ENCODE data around the gene TXNL1. TPM values are rescaled to one million over a fixed set of nuclear protein-coding genes. Genes with fewer than 3 reads are reported as not detected.
"Not testable (repeated sequence)": the region's sequence is repeated elsewhere in the genome, so short reads cannot be mapped to it uniquely, and the experiment has no call there.

TXNL1 gene
- total RNA-seq, result 46.0 and 59.1 TPM in 2 replicates

DNA sequence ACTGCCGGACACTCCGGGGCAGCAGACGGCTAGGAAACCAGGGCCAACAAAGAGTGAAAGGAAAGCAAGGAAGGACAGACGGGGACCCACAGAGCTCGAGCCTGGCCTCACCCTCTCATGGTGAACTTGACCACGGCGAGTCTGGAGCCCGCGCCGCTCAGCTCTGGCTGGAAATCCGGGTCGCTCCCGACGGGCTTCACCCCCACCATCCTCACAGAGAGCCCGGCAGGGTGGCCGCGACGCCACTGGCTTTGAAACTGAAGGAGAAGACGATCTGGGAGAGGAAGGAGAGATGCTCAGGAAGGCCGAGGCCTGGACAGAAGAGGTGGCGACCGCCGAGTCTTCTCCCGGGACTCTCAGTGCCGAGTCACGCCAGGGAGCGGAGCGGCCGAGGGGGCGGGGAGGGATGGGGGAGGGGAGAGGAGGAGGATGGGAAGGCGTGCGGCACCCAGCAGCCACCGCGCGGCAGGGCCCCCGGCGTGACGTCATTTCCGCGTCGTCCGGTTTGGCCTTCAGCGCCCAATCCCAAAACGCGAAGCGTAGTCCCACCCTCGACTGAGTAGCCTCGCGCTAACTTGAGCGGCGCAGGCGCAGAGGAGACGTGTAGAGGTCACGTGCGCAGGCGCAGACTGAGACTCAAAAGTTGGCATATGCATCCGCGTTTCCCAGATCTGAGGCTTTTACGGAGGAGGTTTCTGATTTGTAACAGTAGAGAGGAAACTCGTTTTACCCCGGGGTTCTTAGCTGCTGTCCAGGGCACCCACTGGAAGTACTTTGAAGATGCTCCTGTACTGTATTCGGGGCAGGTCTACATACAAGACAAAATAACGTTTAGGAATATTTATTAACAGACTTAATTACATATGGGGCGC is at the start of gene TXNL1:
Gene TXNL1, minus strand, starts transcription at position 361 of the 872 bp plus-strand sequence. Its CDS starts 152 bp downstream, at position 209.
- peak; percentile 94 for DNase-seq (ENCODE audit: low read depth, low spot score)

DNA sequence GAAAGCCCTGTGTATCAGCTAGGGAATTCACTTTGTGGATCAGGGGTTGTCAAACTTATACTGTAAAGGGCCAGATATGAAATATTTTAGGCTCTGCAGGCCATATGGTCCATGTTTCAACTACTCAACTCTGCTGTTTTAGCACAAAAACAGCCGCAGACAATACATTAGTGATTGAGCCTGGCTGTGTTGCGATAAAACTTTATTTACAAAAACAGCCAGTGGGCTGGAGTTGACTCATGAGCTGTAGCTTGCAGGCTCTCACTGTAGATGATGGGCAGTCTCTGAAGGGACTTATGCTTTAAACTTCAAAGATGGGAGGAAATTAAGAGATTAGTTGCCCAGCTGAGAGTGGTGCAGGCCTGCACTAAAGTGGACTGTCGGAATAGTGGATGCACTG is 45.9 kb upstream of the TXNL1 start:
- DNase-seq (ENCODE audit: low read depth, low spot score), result no peak

DNA sequence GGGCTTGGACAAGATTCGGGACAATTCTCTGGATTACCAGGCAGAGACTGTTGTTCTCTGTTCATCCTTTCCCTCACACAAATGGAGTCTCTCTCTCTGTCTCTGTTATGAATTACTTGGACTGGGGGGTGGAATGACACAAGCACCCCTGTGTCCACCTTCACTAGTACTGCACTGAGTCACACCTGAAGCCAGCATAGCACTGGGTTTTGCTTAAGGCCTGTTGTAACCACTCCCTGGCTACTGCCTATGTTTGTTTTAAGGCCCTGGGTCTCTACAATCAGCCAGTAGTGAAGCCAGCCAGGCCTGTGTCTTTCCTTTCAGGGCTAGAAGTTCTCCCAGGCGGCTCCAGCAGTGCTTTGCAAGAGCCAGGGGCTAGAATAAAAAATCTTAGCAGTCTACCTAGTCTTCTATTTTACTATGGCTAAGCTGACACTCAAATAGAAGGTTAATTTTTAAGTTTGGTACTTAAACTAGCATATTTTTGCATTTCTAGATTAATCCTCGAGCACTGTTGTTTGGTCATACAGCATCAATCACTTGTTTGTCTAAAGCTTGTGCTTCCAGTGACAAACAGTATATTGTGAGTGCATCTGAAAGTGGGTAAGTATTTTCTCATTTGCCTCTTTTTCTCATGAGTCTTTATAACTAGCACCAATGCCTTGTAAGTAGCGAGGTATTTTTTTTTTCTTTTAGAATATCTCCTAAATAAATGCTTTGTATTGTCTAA is 40.6 kb upstream of the TXNL1 start:
- no peak for DNase-seq (ENCODE audit: low read depth, low spot score)

DNA sequence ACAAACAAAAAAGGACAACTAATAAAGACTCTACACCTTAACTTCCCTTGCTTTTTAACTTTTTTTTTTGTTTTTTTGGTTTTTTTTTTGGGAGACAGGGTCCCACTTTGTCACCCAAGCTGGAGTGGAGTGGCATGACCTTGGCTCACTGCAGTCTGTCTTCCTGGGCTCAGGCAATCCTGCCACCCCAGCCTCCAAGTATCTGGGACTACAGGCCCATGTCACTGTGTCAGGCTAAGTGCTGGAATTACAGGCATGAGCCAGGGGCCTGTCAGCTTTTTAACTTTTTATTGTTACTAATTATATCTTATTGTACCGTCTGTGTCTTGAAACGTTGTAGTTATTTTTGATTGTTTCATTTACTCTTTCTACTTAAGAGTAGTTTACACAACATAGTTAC is 38.2 kb upstream of the TXNL1 start:
- no peak for DNase-seq (ENCODE audit: low read depth, low spot score)

DNA sequence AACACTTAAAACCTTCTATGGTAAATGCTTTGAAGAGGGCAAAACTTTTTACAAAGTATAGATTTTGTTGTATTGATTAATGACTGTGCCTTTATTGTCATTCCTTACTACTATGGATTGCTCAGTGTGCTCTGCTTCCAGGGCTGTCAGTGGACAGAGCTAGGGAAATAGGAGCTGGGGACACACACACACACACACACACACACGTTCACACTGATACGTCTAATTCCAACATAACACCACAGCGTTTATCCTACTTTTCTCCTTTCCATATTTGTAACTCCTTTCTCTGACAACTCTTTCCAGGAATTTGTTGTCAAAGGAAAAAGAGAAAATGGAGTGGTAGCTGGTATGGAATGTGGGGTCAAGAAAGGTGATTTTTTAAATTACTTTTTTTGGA is 34.6 kb upstream of the TXNL1 start:
- DNase-seq (ENCODE audit: low read depth, low spot score), result no peak

DNA sequence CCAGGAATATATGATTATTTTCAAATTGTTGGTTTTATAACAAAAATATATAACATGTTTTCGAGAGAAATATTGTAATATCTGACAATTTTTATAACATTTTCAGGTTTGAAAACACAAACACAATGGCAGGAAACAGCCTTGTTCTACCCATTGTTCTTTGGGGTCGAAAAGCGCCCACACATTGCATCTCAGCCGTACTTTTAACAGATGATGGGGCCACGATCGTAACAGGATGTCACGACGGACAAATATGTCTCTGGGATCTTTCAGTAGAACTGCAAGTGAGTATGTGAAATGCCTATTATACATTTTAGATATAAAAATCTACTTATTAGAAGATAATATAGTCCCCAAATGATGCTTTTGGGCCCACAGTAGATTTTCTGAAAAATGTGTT is 34.0 kb upstream of the TXNL1 start:
- DNase-seq (ENCODE audit: low read depth, low spot score), result peak; percentile 8

DNA sequence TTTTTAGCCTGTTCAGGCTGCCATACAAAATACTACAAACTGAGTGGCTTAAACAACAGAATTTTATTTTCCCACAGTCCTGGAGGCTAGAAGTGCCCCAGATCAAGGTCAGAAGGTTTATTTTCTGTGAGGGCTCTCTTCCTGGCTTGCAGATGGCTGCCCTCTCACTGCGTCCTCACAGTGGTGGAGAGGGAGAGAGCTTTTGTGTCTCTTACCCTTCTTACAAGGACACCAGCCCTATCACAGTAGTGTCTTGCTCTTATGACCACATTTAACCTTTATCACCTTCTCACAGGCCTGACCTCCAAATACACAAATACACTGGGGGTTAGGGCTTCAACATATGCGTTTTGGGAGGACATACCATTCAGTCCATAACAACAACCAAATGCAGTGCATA is 24.5 kb upstream of the TXNL1 start:
- no peak for DNase-seq (ENCODE audit: low read depth, low spot score)

DNA sequence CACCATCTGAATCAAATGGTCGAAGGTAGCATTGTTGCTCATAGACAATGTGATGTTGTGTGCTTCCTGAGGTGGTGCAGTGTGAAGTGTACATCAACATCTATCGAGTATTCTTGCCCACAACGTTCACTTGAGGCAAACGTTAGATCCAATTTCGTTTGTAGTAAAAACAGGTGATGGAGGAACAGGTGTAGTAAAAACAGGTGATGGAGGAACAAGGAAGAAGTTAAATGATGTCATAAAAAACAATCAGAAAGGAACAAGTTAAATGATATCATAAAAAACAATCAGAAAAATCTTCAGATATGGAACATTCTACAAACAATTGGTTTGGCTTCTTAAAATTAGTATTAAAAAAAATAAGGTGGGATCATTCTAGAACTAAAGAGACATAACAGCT is 24.1 kb upstream of the TXNL1 start:
- DNase-seq (ENCODE audit: low read depth, low spot score), result no peak

DNA sequence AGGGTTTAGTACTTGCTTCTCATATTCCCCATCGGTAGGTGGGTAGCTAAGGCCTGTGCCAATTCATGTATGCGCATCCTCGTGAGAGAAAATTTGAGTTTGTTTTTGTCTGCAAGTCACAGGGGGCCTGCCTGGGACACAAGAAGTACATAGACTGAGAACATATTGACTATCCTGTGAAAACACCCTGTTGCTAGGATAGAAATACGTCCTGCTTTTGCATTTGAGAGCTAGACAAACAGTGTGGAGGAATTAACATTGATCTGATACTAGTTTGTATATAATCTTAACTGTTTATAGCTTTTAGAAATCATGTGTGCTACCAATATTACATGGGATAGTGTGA is 23.6 kb upstream of the TXNL1 start:
- no peak for DNase-seq (ENCODE audit: low read depth, low spot score)

DNA sequence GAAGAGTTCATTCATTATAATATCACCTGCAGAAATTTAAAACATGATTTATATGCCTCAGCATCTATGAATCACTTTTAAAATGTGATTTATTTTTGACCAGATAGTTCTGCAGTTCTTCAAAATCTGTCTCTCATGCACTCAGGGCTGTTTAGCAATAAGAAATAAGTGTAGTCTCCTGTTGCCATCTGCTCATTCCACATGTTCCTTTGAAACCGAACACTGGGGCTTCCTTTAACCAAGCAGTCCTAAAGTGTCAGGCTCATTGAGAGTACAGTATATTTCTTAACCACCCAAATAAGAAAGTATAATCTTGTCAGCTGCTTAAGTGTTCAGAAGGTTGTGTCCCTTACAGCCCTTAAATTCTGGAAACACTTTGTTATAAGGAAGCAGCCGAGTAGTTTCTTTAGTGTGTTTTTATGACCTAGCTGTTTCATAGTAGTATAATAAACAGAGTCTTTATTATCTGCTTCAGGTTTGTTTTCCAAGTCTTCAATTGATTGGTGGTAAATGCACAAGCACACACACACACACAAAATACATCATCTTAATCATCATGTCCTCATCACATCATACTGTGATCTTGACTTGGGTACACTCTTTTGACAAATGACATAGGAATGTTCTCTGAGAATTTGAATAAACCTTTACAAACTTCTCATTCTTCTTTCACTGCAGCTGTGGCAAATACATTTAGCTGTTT is 23.1 kb upstream of the TXNL1 start:
- no peak for DNase-seq (ENCODE audit: low read depth, low spot score)

DNA sequence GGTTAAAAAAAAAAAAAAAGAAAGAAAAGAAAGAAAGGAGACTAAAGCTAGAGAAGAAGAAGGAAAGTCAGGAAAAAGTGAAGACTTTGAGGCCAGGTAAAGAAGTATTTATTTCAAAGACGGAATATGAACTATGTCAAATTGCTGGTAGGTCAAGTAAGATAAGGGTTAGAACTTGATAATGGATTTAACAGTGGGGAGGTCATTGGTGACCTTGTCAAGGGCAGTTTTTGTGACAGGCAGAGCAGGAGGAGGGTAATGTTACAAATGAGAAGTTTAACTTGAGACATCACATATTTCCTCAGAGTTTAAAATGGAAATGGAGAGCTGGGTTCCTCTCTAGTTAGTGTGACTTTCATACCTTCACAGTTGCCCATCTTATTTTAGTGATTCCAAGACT is 22.3 kb upstream of the TXNL1 start:
- DNase-seq (ENCODE audit: low read depth, low spot score), result no peak

DNA sequence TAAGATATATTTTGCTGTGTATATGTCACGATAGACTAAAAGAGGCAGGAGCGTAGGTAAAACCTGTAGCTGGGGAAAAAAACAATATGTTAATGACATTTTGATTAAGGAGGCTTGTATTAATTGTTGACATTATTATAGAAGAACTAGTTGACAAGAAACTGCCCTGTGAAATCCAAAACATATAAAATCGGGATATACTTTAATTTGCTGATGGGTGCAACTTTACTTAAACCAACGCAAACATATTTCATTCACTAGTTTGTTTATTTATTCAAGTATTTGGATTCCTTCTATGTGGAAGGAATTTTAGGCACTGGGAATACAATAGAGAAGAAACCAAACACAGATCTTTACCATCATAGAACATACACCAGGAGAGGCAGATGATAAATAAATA is 20.7 kb upstream of the TXNL1 start:
- DNase-seq (ENCODE audit: low read depth, low spot score), result no peak

DNA sequence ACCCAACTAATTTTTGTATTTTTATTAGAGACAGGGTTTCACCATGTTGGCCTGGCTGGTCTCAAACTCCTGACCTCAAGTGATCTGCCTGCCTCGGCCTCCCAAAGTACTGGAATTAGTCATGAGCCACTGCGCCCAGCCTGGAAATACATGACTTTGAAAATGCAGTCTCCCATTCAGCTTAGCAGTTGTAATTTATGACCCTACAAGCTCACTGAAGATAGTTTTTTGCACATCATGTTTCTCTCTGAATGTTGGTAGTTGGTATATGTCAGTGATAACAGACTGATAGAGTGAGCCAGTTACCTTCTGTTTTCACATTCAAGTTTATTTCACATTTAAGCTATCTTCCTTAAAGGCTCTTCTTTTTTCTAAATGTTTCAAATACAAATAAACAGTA is 19.9 kb upstream of the TXNL1 start:
- DNase-seq (ENCODE audit: low read depth, low spot score), result no peak

DNA sequence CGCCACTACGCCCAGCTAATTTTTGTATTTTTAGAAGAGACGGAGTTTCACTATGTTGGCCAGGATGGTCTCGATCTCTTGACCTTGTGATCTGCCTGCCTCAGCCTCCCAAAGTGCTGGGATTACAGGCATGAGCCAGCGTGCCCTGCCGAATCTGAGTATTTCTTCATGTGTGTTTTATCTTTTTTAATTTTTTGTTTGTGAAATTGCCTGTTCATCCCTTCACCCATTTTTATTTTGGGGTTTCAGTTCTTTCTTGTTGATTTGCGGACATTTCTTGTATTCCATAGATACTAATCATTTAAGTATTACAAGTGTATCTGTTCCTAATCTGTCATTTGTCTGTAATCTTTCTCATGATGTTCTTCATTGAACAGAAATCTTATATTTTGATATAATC is 15.9 kb upstream of the TXNL1 start:
- not testable (repeated sequence) for DNase-seq (ENCODE audit: low read depth, low spot score)

DNA sequence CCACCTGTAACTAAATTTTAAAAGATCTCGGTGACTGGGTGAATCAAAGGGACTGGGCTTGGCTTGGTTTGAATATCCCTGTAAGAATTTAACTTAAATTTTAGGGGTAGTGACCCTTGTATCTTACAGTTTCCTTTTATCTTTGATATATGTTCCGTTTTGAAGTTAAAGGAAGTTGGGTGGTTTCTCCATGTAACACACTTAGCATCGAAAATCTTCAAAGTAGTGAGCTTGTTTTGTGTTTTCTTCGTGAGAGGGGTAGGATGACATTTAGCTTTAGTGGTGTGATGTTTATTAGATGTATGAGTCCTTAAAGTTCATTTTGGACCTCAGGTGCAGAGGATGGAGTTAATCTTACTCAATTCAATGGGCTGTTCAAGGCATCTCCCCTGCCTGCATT is 14.4 kb upstream of the TXNL1 start:
- no peak for DNase-seq (ENCODE audit: low read depth, low spot score)

DNA sequence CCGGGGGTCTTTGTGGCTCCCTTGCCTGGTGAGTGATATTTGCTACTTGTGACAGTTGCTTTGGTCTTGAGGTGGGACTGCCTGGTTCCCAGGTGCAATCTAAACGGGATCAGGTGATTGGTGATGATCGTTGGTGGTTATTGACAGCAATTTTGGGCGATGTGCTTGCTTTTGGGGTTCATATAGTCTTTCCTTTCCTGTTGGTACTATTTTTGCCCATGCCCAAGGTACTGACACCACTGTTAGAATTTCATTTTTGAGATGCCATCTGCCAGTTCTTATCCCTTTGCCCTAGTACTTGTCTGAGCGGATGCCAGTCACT is 13.3 kb upstream of the TXNL1 start:
- DNase-seq (ENCODE audit: low read depth, low spot score), result no peak

DNA sequence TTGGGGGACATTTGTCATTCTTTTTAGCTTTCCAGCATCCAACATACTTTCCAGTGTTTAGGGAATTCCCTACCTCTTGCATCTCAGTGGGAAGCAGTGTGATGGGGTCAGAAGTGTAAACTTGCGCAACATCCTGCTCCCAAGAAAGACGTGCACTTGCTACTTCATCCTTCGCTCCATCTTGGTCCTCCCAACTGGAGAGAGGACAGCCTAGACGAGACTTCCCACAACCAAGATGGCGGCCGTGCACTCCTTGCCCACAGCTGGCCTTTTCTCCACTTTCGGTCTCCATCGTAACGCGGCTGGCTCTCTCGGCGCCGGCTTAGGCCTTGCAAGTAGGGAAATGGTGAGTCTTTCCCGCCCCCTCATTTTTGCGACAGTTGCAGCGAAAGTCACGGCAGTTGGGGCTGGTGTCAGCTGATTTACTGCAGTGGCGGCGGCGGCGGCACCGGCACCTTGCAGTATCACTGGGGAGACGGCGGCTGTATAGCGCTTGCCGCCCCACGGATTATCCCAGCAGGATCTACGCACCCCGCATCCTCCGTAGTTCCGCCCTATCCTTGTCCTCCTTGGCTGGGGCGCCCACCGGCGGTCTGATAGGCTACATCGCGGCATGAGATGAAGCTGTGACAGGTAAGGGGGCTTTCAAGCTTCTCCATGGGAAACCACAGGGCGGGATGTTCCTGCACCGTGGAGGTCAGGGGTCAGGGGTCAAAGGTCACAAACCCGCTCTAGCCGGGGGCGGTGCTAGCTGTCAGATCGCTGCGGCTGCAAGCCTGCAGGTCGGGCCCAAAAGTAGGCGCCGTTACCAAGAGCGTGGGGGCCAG is 12.8 kb upstream of the TXNL1 start, which contains the start of gene WDR7:
Gene WDR7, plus strand, starts transcription at position 416 of the 827 bp plus-strand sequence. CDS start 21,157 bp downstream, outside the sequence.
- DNase-seq (ENCODE audit: low read depth, low spot score), result peak; percentile 93

DNA sequence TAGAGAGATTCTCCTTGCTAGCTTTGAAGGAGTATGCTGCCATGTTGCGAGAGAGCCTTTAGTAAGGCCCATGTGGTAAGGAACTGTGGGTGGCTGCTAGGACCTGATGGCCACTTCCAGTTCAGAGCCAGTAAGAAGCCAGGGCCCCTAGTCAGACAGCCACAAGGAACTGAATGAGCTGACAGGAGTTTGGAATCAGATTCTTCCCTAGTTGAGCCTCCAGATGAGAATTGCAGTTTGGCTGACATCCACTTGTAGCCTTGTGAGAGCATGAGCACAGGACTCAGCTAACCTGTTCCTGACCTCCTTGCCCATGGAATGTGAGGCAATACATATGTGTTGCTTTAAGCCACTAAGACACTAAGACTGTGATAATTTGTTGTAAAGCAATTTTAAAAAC is 11.6 kb upstream of the TXNL1 start:
- DNase-seq (ENCODE audit: low read depth, low spot score), result no peak

DNA sequence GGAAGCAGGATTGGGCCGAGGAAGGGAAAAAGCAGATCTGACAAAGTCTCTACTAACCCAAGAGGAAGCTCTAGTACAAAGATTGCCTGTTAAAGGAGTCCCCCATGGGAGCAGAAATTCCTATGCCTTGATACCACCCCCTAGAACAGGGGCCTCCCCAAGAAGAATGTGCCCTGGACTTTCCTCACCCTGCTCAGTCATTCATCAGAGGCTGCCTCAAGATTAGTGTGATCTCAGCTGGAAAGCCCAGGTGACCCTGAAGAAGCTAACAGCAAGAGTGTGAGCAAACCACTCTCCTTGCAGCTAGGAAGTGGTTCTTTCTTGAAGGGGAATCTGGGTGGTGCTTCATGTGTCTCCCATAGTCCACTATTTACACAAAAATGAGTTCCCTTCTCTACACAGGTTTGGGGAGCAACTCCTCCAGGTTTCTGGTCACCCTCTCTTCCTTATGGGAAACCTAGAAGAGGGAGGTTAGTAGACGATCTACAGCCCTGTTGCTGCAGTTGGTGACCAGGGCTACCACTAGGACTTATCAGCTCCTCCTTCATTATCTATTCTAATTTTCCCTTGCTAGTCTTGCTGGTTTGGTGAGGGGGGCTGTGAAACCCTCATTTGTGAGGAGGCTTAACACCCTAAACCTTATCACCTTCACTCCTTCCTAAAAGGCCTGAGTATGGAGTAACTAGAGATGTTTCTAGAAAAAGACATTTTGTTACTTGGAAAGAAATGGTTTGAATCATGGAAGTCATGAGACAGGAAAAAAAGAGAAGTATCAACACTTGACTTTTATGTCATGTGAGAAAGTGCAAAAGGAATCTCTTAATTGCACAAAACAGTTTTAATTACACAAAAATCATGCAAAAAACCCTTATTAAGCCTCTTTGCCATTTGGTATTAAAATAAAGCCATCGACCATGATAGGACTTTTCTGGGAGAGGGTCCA is 9.8 kb upstream of the TXNL1 start:
- DNase-seq (ENCODE audit: low read depth, low spot score), result no peak

DNA sequence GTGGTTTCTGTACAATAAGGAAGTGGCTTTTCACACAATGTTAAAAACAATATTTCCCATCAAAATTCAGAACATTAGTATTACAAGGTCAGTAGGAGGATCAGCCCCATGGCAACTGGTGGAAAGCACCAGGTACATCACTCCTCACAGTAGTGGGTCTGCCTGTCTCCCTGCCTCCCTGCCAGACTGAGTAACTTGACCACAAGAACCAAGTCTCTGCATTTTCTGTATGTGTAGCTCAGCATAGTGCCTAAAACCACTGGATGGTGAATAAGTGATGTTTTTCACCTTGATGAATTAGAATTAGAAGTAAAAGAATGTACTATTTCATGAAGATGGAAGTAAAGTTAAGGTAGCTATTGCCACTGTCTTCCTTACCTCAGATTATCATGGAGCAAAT is 8.7 kb upstream of the TXNL1 start:
- DNase-seq (ENCODE audit: low read depth, low spot score), result no peak
